Suprapubic skin (tissue), 4 donors: Measurements from ENCODE around the gene CD6. TPM values are rescaled to one million over a fixed set of nuclear protein-coding genes. Genes with fewer than 3 reads are reported as not detected.

Experiments
- DNase-seq, 2 donors: peaks; one replicate each; pipeline ENCODE4 v3.0.0-alpha.2; 2019; ENCODE audit warnings: low spot score in 2 of 2
- H3K27ac ChIP-seq: fragments of 200-600 bp; sonication (generic); one replicate; pipeline ENCODE4 v1.5.1; 2019
- H3K27me3 ChIP-seq: fragments of 200-600 bp; sonication (generic); one replicate; pipeline ENCODE4 v1.5.1; 2019
- H3K36me3 ChIP-seq: fragments of 200-600 bp; sonication (generic); one replicate; pipeline ENCODE4 v1.5.1; 2019
- H3K4me1 ChIP-seq: fragments of 200-600 bp; sonication (generic); one replicate; pipeline ENCODE4 v1.5.1; 2019
- H3K4me3 ChIP-seq: fragments of 200-600 bp; sonication (generic); one replicate; pipeline ENCODE4 v1.5.1; 2019; ENCODE audit warnings: mild to moderate bottlenecking
- H3K9me3 ChIP-seq: fragments of 200-600 bp; sonication (generic); one replicate; pipeline ENCODE4 v1.5.1; 2019
- CTCF ChIP-seq, 2 donors: fragments of 200-600 bp in 1 of 2; fragments of 450-650 bp in 1 of 2; sonication (generic) in 1 of 2; IDR thresholded peaks; one replicate each; pipeline ENCODE4 v1.5.1; 2016 to 2019; ENCODE audit warnings: antibody characterized with exemption in 2 of 2, mild to moderate bottlenecking in 1 of 2, moderate library complexity in 1 of 2
- EP300 ChIP-seq: sonication (generic); formaldehyde crosslinking; IDR thresholded peaks from one replicate; pipeline ENCODE4 v1.6.1; 2017; ENCODE audit warnings: antibody characterized with exemption
- POLR2A ChIP-seq, 2 donors: fragments of 450-650 bp; IDR thresholded peaks; one replicate each; pipeline ENCODE4 v1.6.1; 2017; ENCODE audit warnings: antibody characterized with exemption in 2 of 2, mild to moderate bottlenecking in 2 of 2, moderate library complexity in 2 of 2
- POLR2AphosphoS5 ChIP-seq, 3 donors: sonication (generic); formaldehyde crosslinking; IDR thresholded peaks; one replicate each; pipeline ENCODE4 v1.6.1; 2017; ENCODE audit warnings: antibody characterized with exemption in 3 of 3
- WGBS: methylation state at CpG from one replicate; pipeline ENCODE4 v1.1.5; 2018; 5-methylcytosine and 5-hydroxymethylcytosine counted together
- total RNA-seq, 4 donors: library from RNA; depleted of rRNA; stranded (reverse); fragments of >200 nt; gene quantifications; one replicate each; pipeline ENCODE4 v1.1.0, GENCODE V29; 2016

CD6 gene
- total RNA-seq, 4 donors from 2014 or later, result 0.15 to 1.7 (median 1.2) TPM

- H3K36me3 ChIP-seq, result no peaks in the 10 kb centered on the region
- peaks cover 5% of the 10 kb centered on the region for H3K4me1 ChIP-seq
- no peaks in the 10 kb centered on the region for H3K27me3 ChIP-seq
- no peaks in the 10 kb centered on the region for H3K9me3 ChIP-seq
- no peak overlapping the region for H3K27ac ChIP-seq
- WGBS, result 62% methylated on average over 5 of the region's 5 CpGs
- DNase-seq, result no peak
- H3K4me3 ChIP-seq, result no peak overlapping the region
- TF ChIP-seq EP300, result no peak
- TF ChIP-seq POLR2A (IDR thresholded peaks at IDR 0.05), result no peak
- no peak for TF ChIP-seq POLR2AphosphoS5 (IDR thresholded peaks at IDR 0.05)
- no peak for TF ChIP-seq CTCF (IDR thresholded peaks at IDR 0.05)
Observed at GRCh38 chr11:61042537-61042936, 71.1 kb downstream of the CD6 start.

GRCh38 chr11:61042961-61043540 is 71.6 kb downstream of the CD6 start:
- WGBS, result 97% methylated on average over 14 of the region's 14 CpGs
- TF ChIP-seq EP300, result no peak
- TF ChIP-seq CTCF (IDR thresholded peaks at IDR 0.05), result no peak
- no peak for TF ChIP-seq POLR2AphosphoS5 (IDR thresholded peaks at IDR 0.05)
- no peak for TF ChIP-seq POLR2A (IDR thresholded peaks at IDR 0.05)

GRCh38 chr11:61045271-61045670 is 73.8 kb downstream of the CD6 start:
- 74% methylated on average over 7 of the region's 7 CpGs for WGBS
- no peaks in the 10 kb centered on the region for H3K27me3 ChIP-seq
- no peaks in the 10 kb centered on the region for H3K9me3 ChIP-seq
- H3K4me1 ChIP-seq, result peaks cover 5% of the 10 kb centered on the region
- H3K4me3 ChIP-seq, result no peak overlapping the region
- no peaks in the 10 kb centered on the region for H3K36me3 ChIP-seq
- no peak overlapping the region for H3K27ac ChIP-seq
- DNase-seq, result no peak
- TF ChIP-seq EP300 (no peak), CTCF (IDR thresholded peaks at IDR 0.05) (no peak)

More at GRCh38 chr11:61042961-61043540, 71.6 kb downstream of the CD6 start:
- Histone ChIP-seq H3K27ac (no peak overlapping the region), H3K4me3 (no peak overlapping the region), H3K27me3 (no peaks in the 10 kb centered on the region), H3K4me1 (peaks cover 5% of the 10 kb centered on the region), H3K36me3 (no peaks in the 10 kb centered on the region), H3K9me3 (no peaks in the 10 kb centered on the region)
- no peak for DNase-seq

GRCh38 chr11:61046833-61047232 is 75.4 kb downstream of the CD6 start:
- peaks cover 3% of the 10 kb centered on the region for H3K4me1 ChIP-seq
- WGBS, result 66% methylated on average over 2 of the region's 2 CpGs
- H3K27ac ChIP-seq, result no peak overlapping the region
- DNase-seq, result no peak
- TF ChIP-seq POLR2AphosphoS5 (IDR thresholded peaks at IDR 0.05), result no peak
- TF ChIP-seq POLR2A (IDR thresholded peaks at IDR 0.05), result no peak
- TF ChIP-seq EP300, result no peak
- TF ChIP-seq CTCF (IDR thresholded peaks at IDR 0.05), result no peak
- no peaks in the 10 kb centered on the region for H3K9me3 ChIP-seq
- H3K27me3 ChIP-seq, result no peaks in the 10 kb centered on the region
- H3K4me3 ChIP-seq, result no peak overlapping the region
- no peaks in the 10 kb centered on the region for H3K36me3 ChIP-seq

- Histone ChIP-seq H3K36me3 (no peaks in the 10 kb centered on the region), H3K4me3 (no peak overlapping the region), H3K9me3 (no peaks in the 10 kb centered on the region), H3K4me1 (no peaks in the 10 kb centered on the region), H3K27me3 (no peaks in the 10 kb centered on the region), H3K27ac (no peak overlapping the region)
- 65% methylated on average over 12 of the region's 12 CpGs for WGBS
- DNase-seq, result no peak
- TF ChIP-seq POLR2AphosphoS5 (IDR thresholded peaks at IDR 0.05), result no peak
- TF ChIP-seq EP300, result no peak
Observed at GRCh38 chr11:61048368-61049062, 77.0 kb downstream of the CD6 start.

- H3K9me3 ChIP-seq, result no peaks in the 10 kb centered on the region
- no peaks in the 10 kb centered on the region for H3K4me1 ChIP-seq
- TF ChIP-seq POLR2A (IDR thresholded peaks at IDR 0.05) (no peak), CTCF (IDR thresholded peaks at IDR 0.05) (no peak), EP300 (no peak)
- H3K36me3 ChIP-seq, result no peaks in the 10 kb centered on the region
- WGBS, result 54% methylated on average over 4 of the region's 4 CpGs
- DNase-seq, result no peak
- no peaks in the 10 kb centered on the region for H3K27me3 ChIP-seq
- H3K27ac ChIP-seq, result no peak overlapping the region
- no peak overlapping the region for H3K4me3 ChIP-seq
Observed at GRCh38 chr11:61049063-61049377, 77.5 kb downstream of the CD6 start.
